ENCODE measurements around the gene ERV3-1.
"Not testable (repeated sequence)": the region's sequence is repeated elsewhere in the genome, so short reads cannot be mapped to it uniquely, and the experiment has no call there.

DNA sequence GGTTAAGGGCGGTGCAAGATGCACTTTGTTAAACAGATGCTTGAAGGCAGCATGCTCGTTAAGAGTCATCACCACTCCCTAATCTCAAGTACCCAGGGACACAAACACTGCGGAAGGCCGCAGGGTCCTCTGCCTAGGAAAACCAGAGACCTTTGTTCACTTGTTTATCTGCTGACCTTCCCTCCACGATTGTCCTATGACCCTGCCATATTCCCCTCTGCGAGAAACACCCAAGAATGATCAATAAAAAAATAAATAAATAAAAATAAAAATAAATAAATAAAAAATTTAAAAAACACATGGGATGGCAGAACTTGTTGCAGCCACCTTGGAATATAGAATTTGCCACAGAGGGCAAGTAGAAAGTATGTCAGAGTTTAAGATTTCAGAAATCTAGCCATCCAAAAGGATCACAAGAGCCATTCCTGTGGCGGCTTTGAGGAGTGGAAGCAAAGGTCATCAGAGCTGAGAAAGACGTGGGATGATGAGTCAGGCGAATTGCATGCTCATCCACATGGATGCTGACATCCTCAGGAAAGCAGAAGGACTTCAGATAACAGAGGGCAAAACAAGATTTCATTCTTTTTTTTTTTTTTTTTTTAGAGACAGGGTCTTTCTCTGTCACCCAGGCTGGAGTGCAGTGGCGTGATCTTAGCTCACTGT is 27.8 kb upstream of the ERV3-1 start:
- TF ChIP-seq, protein P1, sequence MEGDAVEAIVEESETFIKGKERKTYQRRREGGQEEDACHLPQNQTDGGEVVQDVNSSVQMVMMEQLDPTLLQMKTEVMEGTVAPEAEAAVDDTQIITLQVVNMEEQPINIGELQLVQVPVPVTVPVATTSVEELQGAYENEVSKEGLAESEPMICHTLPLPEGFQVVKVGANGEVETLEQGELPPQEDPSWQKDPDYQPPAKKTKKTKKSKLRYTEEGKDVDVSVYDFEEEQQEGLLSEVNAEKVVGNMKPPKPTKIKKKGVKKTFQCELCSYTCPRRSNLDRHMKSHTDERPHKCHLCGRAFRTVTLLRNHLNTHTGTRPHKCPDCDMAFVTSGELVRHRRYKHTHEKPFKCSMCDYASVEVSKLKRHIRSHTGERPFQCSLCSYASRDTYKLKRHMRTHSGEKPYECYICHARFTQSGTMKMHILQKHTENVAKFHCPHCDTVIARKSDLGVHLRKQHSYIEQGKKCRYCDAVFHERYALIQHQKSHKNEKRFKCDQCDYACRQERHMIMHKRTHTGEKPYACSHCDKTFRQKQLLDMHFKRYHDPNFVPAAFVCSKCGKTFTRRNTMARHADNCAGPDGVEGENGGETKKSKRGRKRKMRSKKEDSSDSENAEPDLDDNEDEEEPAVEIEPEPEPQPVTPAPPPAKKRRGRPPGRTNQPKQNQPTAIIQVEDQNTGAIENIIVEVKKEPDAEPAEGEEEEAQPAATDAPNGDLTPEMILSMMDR (IDR thresholded peaks at IDR 0.05 in 2 of 3, conservative IDR thresholded peaks at IDR 0.05 in 1 of 3; ENCODE audit: insufficient read depth in 2 of 3, low read depth in 1 of 3, low read length in 3 of 3) = not testable (repeated sequence)
- TF ChIP-seq ZNF707 (CRISPR knock-in tag; conservative IDR thresholded peaks at IDR 0.05); POLR2AphosphoS5 (IDR thresholded peaks at IDR 0.05; ENCODE audit: control insufficient read depth, insufficient read depth, low read depth, low read length); POLR2A (conservative IDR thresholded peaks at IDR 0.05); HCFC1 (IDR thresholded peaks at IDR 0.05; ENCODE audit: low read depth, low read length): not testable (repeated sequence)
- TF ChIP-seq, protein P2, sequence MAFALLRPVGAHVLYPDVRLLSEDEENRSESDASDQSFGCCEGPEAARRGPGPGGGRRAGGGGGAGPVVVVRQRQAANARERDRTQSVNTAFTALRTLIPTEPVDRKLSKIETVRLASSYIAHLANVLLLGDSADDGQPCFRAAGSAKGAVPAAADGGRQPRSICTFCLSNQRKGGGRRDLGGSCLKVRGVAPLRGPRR (CRISPR knock-in tag; IDR thresholded peaks at IDR 0.05) = not testable (repeated sequence)
- TF ChIP-seq, protein P3, sequence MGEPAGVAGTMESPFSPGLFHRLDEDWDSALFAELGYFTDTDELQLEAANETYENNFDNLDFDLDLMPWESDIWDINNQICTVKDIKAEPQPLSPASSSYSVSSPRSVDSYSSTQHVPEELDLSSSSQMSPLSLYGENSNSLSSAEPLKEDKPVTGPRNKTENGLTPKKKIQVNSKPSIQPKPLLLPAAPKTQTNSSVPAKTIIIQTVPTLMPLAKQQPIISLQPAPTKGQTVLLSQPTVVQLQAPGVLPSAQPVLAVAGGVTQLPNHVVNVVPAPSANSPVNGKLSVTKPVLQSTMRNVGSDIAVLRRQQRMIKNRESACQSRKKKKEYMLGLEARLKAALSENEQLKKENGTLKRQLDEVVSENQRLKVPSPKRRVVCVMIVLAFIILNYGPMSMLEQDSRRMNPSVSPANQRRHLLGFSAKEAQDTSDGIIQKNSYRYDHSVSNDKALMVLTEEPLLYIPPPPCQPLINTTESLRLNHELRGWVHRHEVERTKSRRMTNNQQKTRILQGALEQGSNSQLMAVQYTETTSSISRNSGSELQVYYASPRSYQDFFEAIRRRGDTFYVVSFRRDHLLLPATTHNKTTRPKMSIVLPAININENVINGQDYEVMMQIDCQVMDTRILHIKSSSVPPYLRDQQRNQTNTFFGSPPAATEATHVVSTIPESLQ (CRISPR knock-in tag; IDR thresholded peaks at IDR 0.05) = not testable (repeated sequence)
- TF ChIP-seq, protein P4, sequence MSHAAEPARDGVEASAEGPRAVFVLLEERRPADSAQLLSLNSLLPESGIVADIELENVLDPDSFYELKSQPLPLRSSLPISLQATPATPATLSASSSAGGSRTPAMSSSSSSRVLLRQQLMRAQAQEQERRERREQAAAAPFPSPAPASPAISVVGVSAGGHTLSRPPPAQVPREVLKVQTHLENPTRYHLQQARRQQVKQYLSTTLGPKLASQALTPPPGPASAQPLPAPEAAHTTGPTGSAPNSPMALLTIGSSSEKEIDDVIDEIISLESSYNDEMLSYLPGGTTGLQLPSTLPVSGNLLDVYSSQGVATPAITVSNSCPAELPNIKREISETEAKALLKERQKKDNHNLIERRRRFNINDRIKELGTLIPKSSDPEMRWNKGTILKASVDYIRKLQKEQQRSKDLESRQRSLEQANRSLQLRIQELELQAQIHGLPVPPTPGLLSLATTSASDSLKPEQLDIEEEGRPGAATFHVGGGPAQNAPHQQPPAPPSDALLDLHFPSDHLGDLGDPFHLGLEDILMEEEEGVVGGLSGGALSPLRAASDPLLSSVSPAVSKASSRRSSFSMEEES (CRISPR knock-in tag; IDR thresholded peaks at IDR 0.05) = not testable (repeated sequence)

All from K562 (cell line).